Mesendoderm (in vitro differentiated cells): Measurements from ENCODE around the gene SERPINB13.

ENCODE experiments used
- DNase-seq: peaks from one replicate; pipeline ENCODE4 v3.0.0; 2013
- H2AK5ac ChIP-seq: 2 replicates; pipeline ENCODE4 v1.6.1; 2013; ENCODE audit warnings: low read length, inconsistent platforms
- H2BK120ac ChIP-seq: 2 replicates; pipeline ENCODE4 v1.6.1; 2013; ENCODE audit warnings: low read depth, mild to moderate bottlenecking, low read length, moderate library complexity, mixed read lengths
- H2BK15ac ChIP-seq: replicated peaks from 2 replicates; pipeline ENCODE4 v1.6.1; 2013; ENCODE audit warnings: low read depth, mild to moderate bottlenecking, moderate library complexity
- H2BK5ac ChIP-seq: 2 replicates; pipeline ENCODE4 v1.6.1; 2013; ENCODE audit warnings: low read length, inconsistent platforms
- H3K18ac ChIP-seq: 2 replicates; pipeline ENCODE4 v1.6.1; 2013; ENCODE audit warnings: mild to moderate bottlenecking, low read length, mixed read lengths
- H3K23ac ChIP-seq: one replicate; pipeline ENCODE4 v1.6.1; 2013; ENCODE audit warnings: low read length
- H3K27ac ChIP-seq: 2 replicates; pipeline ENCODE4 v1.5.1; 2013; ENCODE audit warnings: low read depth, mild to moderate bottlenecking, inconsistent platforms, low read length, moderate library complexity
- H3K27me3 ChIP-seq: 2 replicates; pipeline ENCODE4 v1.6.1; 2013; ENCODE audit warnings: low read length, control low read depth, mild to moderate bottlenecking, inconsistent platforms; ENCODE audit not compliant: insufficient read depth, poor library complexity
- H3K36me3 ChIP-seq: 2 replicates; pipeline ENCODE4 v1.6.1; 2013; ENCODE audit warnings: low read length, inconsistent platforms; ENCODE audit not compliant: control insufficient read depth, insufficient read depth
- H3K4ac ChIP-seq: one replicate; pipeline ENCODE4 v1.6.1; 2013; ENCODE audit warnings: low read depth, mild to moderate bottlenecking, low read length, moderate library complexity
- H3K4me1 ChIP-seq: 2 replicates; pipeline ENCODE4 v1.6.1; 2013; ENCODE audit warnings: low read depth, low read length, inconsistent platforms; ENCODE audit not compliant: control insufficient read depth
- H3K4me2 ChIP-seq: 2 replicates; pipeline ENCODE4 v1.6.1; 2013; ENCODE audit warnings: low read length
- H3K4me3 ChIP-seq: 2 replicates; pipeline ENCODE4 v1.5.1; 2013; ENCODE audit warnings: mild to moderate bottlenecking, low read length
- H3K56ac ChIP-seq: one replicate; pipeline ENCODE4 v1.6.1; 2013; ENCODE audit warnings: low read length
- H3K79me1 ChIP-seq: 2 replicates; pipeline ENCODE4 v1.6.1; 2013; ENCODE audit warnings: low read length, inconsistent platforms
- H3K79me2 ChIP-seq: 2 replicates; pipeline ENCODE4 v1.6.1; 2013; ENCODE audit warnings: mild to moderate bottlenecking, low read length; ENCODE audit not compliant: control insufficient read depth, insufficient read depth
- H3K9ac ChIP-seq: 2 replicates; pipeline ENCODE4 v1.6.1; 2013; ENCODE audit warnings: low read length, inconsistent platforms
- H4K5ac ChIP-seq: one replicate; pipeline ENCODE4 v1.6.1; 2013; ENCODE audit warnings: low read length
- H4K8ac ChIP-seq: one replicate; pipeline ENCODE4 v1.6.1; 2013; ENCODE audit warnings: low read depth, mild to moderate bottlenecking, control low read depth, low read length, moderate library complexity
- WGBS: extraction: QIAGEN DNeasy Blood & Tissue Kit; methylation state at CpG from one replicate; pipeline ENCODE4 v1.1.7; 2013; ENCODE audit warnings: low lambda C conversion rate, missing lambda C conversion rate; ENCODE audit not compliant: insufficient coverage; ENCODE audit errors: extremely low coverage; 5-methylcytosine and 5-hydroxymethylcytosine counted together

Gene SERPINB13

DNA sequence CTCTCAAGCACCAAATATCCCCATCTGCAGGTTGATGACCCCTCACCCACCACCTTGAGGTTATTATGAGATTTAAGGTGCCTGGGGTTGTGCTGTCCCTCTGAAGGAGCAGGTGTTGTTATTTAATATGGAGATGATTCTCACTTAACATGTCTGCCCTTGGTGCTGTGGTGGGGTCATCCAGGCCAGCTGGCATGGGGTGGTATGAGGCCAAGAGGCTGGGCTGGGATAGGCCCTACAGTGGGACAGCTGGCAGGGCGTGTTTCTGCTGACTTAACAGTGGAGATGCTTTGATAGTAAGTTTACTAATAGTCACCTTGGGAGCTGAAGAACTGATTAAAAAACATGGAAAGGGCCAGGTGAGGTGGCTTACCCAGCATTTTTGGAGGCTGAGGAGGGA lies 22.6 kb upstream of the SERPINB13 start:
- Histone ChIP-seq H3K4ac (no peak overlapping the region), H3K79me2 (no peaks in the 10 kb centered on the region)
- no CpG with 5 or more reads among the region's 1 CpG for WGBS

DNA sequence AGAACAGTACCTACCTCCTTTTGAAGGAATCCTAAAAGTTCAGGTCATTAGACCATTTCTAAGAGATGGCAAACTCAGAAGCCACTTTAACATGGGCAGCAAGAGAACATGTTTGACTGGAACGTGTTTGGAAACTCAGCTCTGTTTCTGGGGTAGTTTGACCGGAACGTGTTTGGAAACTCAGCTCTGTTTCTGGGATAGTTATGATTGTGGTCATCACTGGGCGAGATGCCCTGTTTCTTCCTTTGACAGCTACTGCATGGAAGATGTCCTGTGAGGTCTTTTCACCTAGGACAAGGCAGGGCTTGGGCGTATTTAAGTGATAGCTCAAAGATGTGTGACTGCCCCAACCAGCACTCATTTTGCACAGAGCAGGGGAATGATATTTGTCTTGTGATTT lies 19.9 kb upstream of the SERPINB13 start:
- no peak overlapping the region for H4K8ac ChIP-seq
- no peak overlapping the region for H3K56ac ChIP-seq
- H3K79me1 ChIP-seq = no peaks in the 10 kb centered on the region
- no peak overlapping the region for H2AK5ac ChIP-seq
- no peak overlapping the region for H3K4me2 ChIP-seq
- H3K79me2 ChIP-seq = no peaks in the 10 kb centered on the region
- no peak overlapping the region for H2BK15ac ChIP-seq
- no peak overlapping the region for H3K18ac ChIP-seq
- no CpG with 5 or more reads among the region's 5 CpGs for WGBS
- H4K5ac ChIP-seq = no peak overlapping the region
- H2BK120ac ChIP-seq = no peak overlapping the region
- no peak overlapping the region for H3K4ac ChIP-seq
- H2BK5ac ChIP-seq = no peak overlapping the region
- H3K4me1 ChIP-seq = no peaks in the 10 kb centered on the region
- H3K27me3 ChIP-seq = no peaks in the 10 kb centered on the region
- H3K27ac ChIP-seq = no peak overlapping the region
- no peak for DNase-seq
- H3K23ac ChIP-seq = no peak overlapping the region
- H3K4me3 ChIP-seq = no peak overlapping the region
- H3K36me3 ChIP-seq = no peaks in the 10 kb centered on the region
- H3K9ac ChIP-seq = no peak overlapping the region

More for the DNA sequence above, 22.6 kb upstream of the SERPINB13 start:
- H2BK15ac ChIP-seq = no peak overlapping the region
- H3K27me3 ChIP-seq = no peaks in the 10 kb centered on the region
- no peak overlapping the region for H4K8ac ChIP-seq
- H3K36me3 ChIP-seq = no peaks in the 10 kb centered on the region
- no peak overlapping the region for H3K56ac ChIP-seq
- H3K79me1 ChIP-seq = no peaks in the 10 kb centered on the region
- no peak overlapping the region for H3K9ac ChIP-seq
- H2AK5ac ChIP-seq = no peak overlapping the region
- no peak overlapping the region for H3K23ac ChIP-seq
- H2BK120ac ChIP-seq = no peak overlapping the region
- no peak overlapping the region for H3K4me2 ChIP-seq
- no peak overlapping the region for H4K5ac ChIP-seq
- no peak overlapping the region for H3K18ac ChIP-seq
- no peak overlapping the region for H2BK5ac ChIP-seq
- no peak for DNase-seq
- H3K4me1 ChIP-seq = no peaks in the 10 kb centered on the region
- no peak overlapping the region for H3K27ac ChIP-seq
- no peak overlapping the region for H3K4me3 ChIP-seq

DNA sequence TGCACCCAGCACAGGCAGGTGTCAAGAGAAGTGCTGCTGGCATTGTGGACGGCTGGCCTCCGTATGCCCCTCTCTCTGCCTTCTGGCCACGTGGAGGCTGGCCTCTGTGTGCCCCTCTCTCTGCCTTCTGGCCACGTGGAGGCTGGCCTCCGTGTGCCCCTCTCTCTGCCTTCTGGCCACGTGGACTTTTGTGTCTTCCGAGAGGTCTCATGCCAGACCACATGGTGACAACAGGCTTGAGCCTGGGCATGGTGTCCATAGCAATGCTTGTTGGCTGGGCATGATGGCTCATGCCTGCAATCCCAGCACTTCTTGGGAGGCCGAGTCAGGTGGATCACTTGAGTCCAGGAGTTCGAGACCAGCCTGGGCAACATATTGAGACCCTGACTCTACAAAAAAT lies 19.3 kb upstream of the SERPINB13 start:
- H3K9ac ChIP-seq = no peak overlapping the region
- no peaks in the 10 kb centered on the region for H3K36me3 ChIP-seq
- no peak overlapping the region for H3K23ac ChIP-seq
- H4K8ac ChIP-seq = no peak overlapping the region
- no peaks in the 10 kb centered on the region for H3K79me2 ChIP-seq
- H3K56ac ChIP-seq = no peak overlapping the region
- H3K27me3 ChIP-seq = no peaks in the 10 kb centered on the region
- WGBS = no CpG with 5 or more reads among the region's 9 CpGs
- no peak for DNase-seq
- H4K5ac ChIP-seq = no peak overlapping the region
- H3K4me3 ChIP-seq = no peak overlapping the region
- no peak overlapping the region for H3K4me2 ChIP-seq
- H2BK5ac ChIP-seq = no peak overlapping the region
- H2BK15ac ChIP-seq = no peak overlapping the region
- H2AK5ac ChIP-seq = no peak overlapping the region
- no peak overlapping the region for H3K27ac ChIP-seq
- no peak overlapping the region for H2BK120ac ChIP-seq
- no peaks in the 10 kb centered on the region for H3K4me1 ChIP-seq
- no peak overlapping the region for H3K18ac ChIP-seq
- no peaks in the 10 kb centered on the region for H3K79me1 ChIP-seq
- H3K4ac ChIP-seq = no peak overlapping the region

DNA sequence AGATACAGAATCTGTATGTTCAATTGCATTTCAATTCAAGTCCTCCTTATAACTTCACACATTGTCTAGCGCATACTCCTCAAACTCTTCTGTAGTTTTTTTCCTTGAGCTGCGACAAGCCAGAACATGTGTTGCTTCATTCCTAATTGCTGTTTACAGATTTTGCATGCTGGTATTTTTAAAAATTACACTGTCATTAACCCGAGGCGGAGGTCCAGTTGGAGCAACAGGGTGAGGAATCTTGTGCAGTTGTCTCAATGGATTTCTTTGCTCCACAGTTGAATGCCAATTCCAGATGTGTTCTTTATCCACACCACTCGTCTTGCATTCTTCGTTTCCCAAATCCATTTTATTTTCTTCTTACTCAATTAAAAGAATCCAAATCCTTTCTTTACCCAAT lies 16.4 kb upstream of the SERPINB13 start:
- DNase-seq = no peak
- no peak overlapping the region for H2AK5ac ChIP-seq
- H3K23ac ChIP-seq = no peak overlapping the region
- no peak overlapping the region for H4K8ac ChIP-seq
- H3K36me3 ChIP-seq = no peaks in the 10 kb centered on the region
- no peaks in the 10 kb centered on the region for H3K79me2 ChIP-seq
- no peak overlapping the region for H3K9ac ChIP-seq
- no peaks in the 10 kb centered on the region for H3K79me1 ChIP-seq
- H2BK15ac ChIP-seq = no peak overlapping the region
- no peaks in the 10 kb centered on the region for H3K27me3 ChIP-seq
- no peak overlapping the region for H3K27ac ChIP-seq
- WGBS = 100% methylated on average over 2 of the region's 6 CpGs
- H2BK5ac ChIP-seq = no peak overlapping the region
- H3K18ac ChIP-seq = no peak overlapping the region
- no peaks in the 10 kb centered on the region for H3K4me1 ChIP-seq
- H3K4me3 ChIP-seq = no peak overlapping the region
- H3K4me2 ChIP-seq = no peak overlapping the region
- no peak overlapping the region for H2BK120ac ChIP-seq
- no peak overlapping the region for H3K56ac ChIP-seq
- H3K4ac ChIP-seq = no peak overlapping the region
- H4K5ac ChIP-seq = no peak overlapping the region

DNA sequence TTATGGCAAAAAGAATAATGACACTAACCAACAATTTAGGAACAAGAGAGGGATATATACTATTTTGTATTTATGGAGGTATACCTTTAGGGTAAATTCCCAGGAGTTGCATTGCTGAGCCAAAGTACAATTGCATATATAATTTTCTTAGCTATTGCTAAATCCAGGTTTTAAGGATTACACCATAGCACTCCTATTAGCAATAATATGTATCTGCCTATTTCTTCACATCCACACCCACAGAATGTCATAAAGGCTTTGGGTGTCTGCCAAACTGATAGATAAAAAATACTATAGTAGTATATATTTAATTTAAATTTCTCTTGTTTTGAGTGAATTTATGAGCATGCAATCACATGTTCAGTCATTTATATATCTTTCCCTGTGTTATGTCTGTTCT lies 11.5 kb upstream of the SERPINB13 start:
- Histone ChIP-seq H3K4me2 (no peak overlapping the region), H3K79me2 (no peaks in the 10 kb centered on the region), H4K8ac (no peak overlapping the region), H3K36me3 (no peaks in the 10 kb centered on the region), H3K4me1 (no peaks in the 10 kb centered on the region), H3K4me3 (no peak overlapping the region), H3K56ac (no peak overlapping the region), H2BK5ac (no peak overlapping the region), H4K5ac (no peak overlapping the region), H2AK5ac (no peak overlapping the region), H2BK120ac (no peak overlapping the region), H3K79me1 (no peaks in the 10 kb centered on the region), H2BK15ac (no peak overlapping the region), H3K27me3 (no peaks in the 10 kb centered on the region), H3K18ac (no peak overlapping the region), H3K9ac (no peak overlapping the region), H3K23ac (no peak overlapping the region), H3K4ac (no peak overlapping the region), H3K27ac (no peak overlapping the region)
- DNase-seq = no peak

DNA sequence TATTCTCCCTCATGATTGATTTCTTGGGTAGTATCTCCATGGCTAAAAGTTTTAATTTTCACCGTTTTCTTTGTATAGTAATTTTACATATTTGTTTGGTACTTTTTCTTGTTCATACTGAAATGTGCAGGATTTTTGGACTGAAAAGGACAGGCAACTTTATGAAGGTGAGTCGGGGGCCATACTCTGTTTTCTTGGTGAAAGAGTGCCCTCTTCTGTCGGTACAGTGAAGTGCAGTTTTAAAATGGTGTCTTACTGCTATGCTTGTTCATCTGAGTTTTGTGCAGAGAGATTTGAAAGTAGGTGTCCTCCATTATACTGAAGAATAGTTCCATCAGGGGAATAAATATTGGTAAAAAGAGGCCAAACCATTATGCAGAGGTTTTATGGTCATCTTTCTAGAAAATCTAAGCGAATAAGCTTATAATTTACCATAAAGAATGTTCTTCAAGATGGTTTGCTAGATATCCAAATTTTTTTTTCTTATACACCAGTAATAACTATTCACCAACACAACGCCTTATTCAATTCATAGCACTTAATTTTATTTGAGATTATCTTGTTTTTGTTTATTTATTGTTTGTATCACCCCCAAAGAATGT lies 8.7 kb upstream of the SERPINB13 start:
- Histone ChIP-seq H3K56ac (no peak overlapping the region), H4K8ac (no peak overlapping the region), H3K27ac (no peak overlapping the region), H3K23ac (no peak overlapping the region), H3K4ac (no peak overlapping the region), H2AK5ac (no peak overlapping the region), H3K36me3 (no peaks in the 10 kb centered on the region), H3K4me2 (no peak overlapping the region), H3K79me2 (no peaks in the 10 kb centered on the region), H2BK15ac (no peak overlapping the region), H4K5ac (no peak overlapping the region), H3K4me3 (no peak overlapping the region), H2BK5ac (no peak overlapping the region), H3K4me1 (no peaks in the 10 kb centered on the region), H3K27me3 (no peaks in the 10 kb centered on the region), H3K79me1 (no peaks in the 10 kb centered on the region), H2BK120ac (no peak overlapping the region), H3K9ac (no peak overlapping the region), H3K18ac (no peak overlapping the region)
- DNase-seq = peak; percentile 54
- 80% methylated on average over 1 of the region's 5 CpGs for WGBS
